BE2C (cell line): ENCODE data around the gene AACS.

Experiments used
- DNase-seq: peaks from one replicate; pipeline ENCODE4 v3.0.0-alpha.2; 2020
- H3K27me3 ChIP-seq: fragments of 250-450 bp; sonication (Bioruptor Pico); 2 replicates; pipeline ENCODE4 v1.5.1; 2020; ENCODE audit warnings: mild to moderate bottlenecking
- H3K36me3 ChIP-seq: fragments of 250-450 bp; sonication (Bioruptor Pico); 2 replicates; pipeline ENCODE4 v1.5.1; 2020; ENCODE audit warnings: mild to moderate bottlenecking
- H3K4me1 ChIP-seq: fragments of 250-450 bp; sonication (Bioruptor Pico); 2 replicates; pipeline ENCODE4 v1.5.1; 2020
- H3K4me3 ChIP-seq: 2 replicates; pipeline ENCODE4 v1.5.1; 2011; ENCODE audit warnings: low read depth, low read length
- H3K9me3 ChIP-seq: fragments of 250-450 bp; sonication (Bioruptor Pico); 2 replicates; pipeline ENCODE4 v1.5.1; 2020
- TF ChIP-seq, protein P1 (sequence below): IDR thresholded peaks from 2 replicates; pipeline ENCODE4 v1.5.1; 2012; ENCODE audit warnings: mild to moderate bottlenecking, low read depth, low read length

Gene AACS

DNA sequence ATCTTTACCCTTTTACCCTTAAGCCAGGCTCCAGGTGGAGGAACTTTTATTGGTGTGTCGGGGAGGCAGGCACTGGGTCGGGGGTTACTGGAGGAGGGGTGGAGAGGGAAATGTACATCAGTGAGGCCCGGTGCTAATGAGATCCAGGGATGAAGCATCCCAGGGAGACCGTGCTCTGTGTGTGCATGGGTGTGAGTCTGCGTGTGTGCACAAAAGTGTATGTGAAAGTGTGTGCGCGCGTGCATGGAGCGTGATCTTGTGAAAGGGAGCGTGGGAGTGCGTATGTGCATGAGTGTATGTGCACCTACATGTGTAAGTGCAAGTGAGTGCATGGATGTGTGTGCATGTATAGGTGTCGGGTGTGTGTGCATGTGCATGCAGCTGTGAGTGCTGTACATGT lies 55.3 kb downstream of the AACS start:
- Histone ChIP-seq H3K4me3 (no peak overlapping the region), H3K9me3 (no peaks in the 10 kb centered on the region), H3K4me1 (peaks cover 10% of the 10 kb centered on the region), H3K36me3 (peaks cover 10% of the 10 kb centered on the region), H3K27me3 (no peaks in the 10 kb centered on the region)
- no peak for DNase-seq
- TF ChIP-seq, protein P1, sequence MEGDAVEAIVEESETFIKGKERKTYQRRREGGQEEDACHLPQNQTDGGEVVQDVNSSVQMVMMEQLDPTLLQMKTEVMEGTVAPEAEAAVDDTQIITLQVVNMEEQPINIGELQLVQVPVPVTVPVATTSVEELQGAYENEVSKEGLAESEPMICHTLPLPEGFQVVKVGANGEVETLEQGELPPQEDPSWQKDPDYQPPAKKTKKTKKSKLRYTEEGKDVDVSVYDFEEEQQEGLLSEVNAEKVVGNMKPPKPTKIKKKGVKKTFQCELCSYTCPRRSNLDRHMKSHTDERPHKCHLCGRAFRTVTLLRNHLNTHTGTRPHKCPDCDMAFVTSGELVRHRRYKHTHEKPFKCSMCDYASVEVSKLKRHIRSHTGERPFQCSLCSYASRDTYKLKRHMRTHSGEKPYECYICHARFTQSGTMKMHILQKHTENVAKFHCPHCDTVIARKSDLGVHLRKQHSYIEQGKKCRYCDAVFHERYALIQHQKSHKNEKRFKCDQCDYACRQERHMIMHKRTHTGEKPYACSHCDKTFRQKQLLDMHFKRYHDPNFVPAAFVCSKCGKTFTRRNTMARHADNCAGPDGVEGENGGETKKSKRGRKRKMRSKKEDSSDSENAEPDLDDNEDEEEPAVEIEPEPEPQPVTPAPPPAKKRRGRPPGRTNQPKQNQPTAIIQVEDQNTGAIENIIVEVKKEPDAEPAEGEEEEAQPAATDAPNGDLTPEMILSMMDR, result no peak

DNA sequence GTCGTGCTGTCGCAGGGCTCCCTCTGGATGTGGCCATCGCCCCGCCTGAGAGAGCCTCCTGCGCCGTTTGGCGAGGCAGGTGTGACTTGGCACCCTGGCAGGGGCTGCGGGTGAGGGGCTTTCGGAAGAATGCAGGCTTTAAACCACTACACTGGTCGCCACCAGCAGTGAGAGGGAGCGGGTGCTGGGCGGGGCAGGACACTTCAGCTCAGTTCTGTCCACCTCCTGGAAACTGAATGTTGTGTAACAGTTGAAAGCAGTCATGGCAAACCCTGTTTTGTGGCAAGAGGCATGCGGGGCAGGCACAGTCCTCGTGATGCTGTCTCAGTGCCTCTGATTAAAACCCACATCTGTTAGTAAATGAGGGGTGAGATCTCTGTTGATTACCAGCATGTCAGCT lies 55.9 kb downstream of the AACS start:
- H3K27me3 ChIP-seq, result no peaks in the 10 kb centered on the region
- H3K36me3 ChIP-seq, result peaks cover 10% of the 10 kb centered on the region
- H3K9me3 ChIP-seq, result no peaks in the 10 kb centered on the region
- no peak for DNase-seq
- TF ChIP-seq, protein P1, result no peak
- peaks cover 10% of the 10 kb centered on the region for H3K4me1 ChIP-seq
- H3K4me3 ChIP-seq, result no peak overlapping the region

DNA sequence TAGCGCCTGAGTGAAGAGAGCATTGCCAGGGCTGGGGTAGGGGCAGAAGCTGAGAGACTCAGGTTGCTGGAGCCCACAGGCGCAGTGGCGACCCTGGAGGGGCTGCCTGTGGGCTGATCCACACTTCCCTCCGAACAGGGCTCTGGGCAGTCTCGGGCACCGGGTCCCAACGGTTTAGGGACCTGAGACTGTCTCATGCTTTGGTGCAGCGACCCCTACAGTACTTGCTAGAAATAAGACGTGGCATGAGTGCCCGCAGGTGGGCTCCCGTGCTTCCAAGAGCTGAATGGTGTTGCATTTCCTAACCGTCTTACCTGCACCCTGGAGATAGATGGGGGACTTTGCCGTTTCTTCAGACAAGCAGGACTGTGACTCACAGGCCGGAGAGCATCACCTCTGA lies 57.4 kb downstream of the AACS start:
- peaks cover 10% of the 10 kb centered on the region for H3K4me1 ChIP-seq
- H3K9me3 ChIP-seq, result no peaks in the 10 kb centered on the region
- TF ChIP-seq, protein P1, result no peak
- no peak overlapping the region for H3K4me3 ChIP-seq
- no peak for DNase-seq
- H3K36me3 ChIP-seq, result peaks cover 7% of the 10 kb centered on the region; the same call in 1 of the 2 replicates
- no peaks in the 10 kb centered on the region for H3K27me3 ChIP-seq

DNA sequence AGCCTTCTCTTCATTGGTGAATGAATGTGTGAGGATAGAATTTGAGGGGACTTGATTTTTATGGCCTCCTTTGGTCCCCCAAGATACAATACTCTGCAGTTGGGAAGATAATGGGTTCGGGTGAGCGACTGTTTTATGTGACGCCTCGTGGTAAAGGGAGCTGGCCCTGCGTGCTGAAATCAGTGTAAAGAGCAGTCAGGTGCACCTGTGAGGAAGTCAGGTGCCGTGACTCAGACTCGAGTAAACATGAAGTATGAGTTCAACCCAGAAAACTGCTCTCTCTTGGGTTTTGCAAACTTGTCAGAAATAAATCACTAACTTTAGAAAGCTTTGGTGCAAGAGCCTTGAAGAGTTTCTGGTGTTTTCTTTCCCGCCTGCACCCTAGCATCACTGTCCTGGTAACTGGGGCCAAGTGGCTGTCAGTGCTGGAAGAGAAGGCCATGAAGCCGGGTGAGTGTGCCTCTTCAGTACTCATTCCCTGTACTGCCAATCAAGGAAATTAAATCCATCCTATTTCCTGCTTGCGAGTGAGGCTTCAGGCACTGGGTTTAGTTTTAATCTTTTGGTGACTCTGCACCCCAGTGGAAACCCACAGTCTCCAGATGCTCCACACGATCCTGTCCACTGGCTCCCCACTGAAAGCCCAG lies 59.2 kb downstream of the AACS start:
- no peak for DNase-seq
- Histone ChIP-seq H3K27me3 (no peaks in the 10 kb centered on the region), H3K4me3 (no peak overlapping the region), H3K36me3 (peaks cover 7% of the 10 kb centered on the region; the same call in 1 of the 2 replicates), H3K4me1 (peaks cover 10% of the 10 kb centered on the region), H3K9me3 (no peaks in the 10 kb centered on the region)
- TF ChIP-seq, protein P1, result no peak

DNA sequence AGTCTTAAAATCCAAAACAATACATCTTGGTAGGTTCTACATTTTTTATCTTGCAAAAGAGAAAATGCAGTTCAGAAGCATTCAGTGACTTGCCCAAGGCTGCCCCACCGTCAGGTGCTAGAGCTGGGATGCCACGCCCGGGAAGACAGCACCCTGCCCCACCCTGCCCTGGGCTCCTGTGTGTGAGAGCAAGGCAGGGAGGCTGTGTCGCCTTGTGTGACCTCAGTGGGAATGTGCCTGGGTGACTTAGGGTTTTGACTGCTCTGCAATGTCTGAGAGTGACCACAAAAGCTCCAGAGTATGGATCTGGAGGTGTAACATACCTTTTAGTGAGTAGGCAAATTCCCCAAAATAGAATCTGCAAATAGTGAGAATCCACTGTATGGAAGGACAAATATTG lies 60.0 kb downstream of the AACS start:
- TF ChIP-seq, protein P1, result no peak
- Histone ChIP-seq H3K4me3 (no peak overlapping the region), H3K4me1 (peaks cover 3% of the 10 kb centered on the region), H3K36me3 (peaks cover 7% of the 10 kb centered on the region; the same call in 1 of the 2 replicates), H3K27me3 (no peaks in the 10 kb centered on the region), H3K9me3 (no peaks in the 10 kb centered on the region)
- DNase-seq, result no peak

DNA sequence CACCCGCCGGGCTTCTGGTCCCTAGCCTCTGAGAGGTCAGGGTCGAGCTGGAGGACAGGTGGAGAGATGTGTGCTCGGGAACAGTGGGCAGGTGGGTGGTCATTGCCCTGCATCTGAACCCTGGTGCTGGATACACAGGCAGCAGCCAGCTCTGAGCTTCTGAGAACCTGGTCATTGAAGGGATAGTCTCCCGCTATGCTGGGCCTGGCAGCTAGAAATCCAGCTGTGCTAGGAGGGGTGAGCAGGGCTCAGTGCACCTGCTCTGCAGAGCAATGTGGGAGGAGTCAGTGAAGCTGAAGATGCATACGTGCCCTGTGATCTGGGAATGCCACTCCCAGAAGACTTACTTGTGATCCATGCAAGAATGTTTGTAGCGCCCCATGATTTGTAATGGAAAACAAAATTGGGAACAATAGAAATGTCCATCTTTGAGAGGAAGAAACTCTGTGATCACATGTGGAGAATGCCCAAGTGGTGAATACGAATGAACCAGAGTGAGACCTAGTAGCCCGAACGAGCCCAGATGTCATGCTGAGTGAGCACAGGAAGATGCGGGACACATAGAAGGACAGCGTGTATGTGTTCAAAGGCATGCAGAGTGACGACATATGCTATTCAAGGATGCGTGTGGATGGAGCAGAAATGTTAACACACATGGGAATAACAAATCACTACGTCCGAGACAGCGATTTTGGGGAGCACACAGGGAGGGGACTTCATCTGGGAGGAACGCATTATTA lies 63.4 kb downstream of the AACS start:
- no peaks in the 10 kb centered on the region for H3K4me1 ChIP-seq
- no peaks in the 10 kb centered on the region for H3K27me3 ChIP-seq
- H3K36me3 ChIP-seq, result peaks cover 7% of the 10 kb centered on the region; the same call in 1 of the 2 replicates
- DNase-seq, result no peak
- TF ChIP-seq, protein P1, result no peak
- H3K9me3 ChIP-seq, result no peaks in the 10 kb centered on the region
- no peak overlapping the region for H3K4me3 ChIP-seq
